IPS-18a (cell line): ENCODE data around the gene IDH2.

ENCODE experiments used
- H3K27ac ChIP-seq: one replicate; pipeline ENCODE4 v1.5.1; 2013; ENCODE audit warnings: low read length
- H3K27me3 ChIP-seq: one replicate; pipeline ENCODE4 v1.6.1; 2013; ENCODE audit warnings: mild to moderate bottlenecking, low read length; ENCODE audit not compliant: control insufficient read depth, insufficient read depth
- H3K36me3 ChIP-seq: one replicate; pipeline ENCODE4 v1.6.1; 2013; ENCODE audit warnings: low read depth, low read length; ENCODE audit not compliant: control insufficient read depth
- H3K4me1 ChIP-seq: one replicate; pipeline ENCODE4 v1.6.1; 2013; ENCODE audit warnings: low read depth, low read length; ENCODE audit not compliant: control insufficient read depth
- H3K4me3 ChIP-seq: one replicate; pipeline ENCODE4 v1.5.1; 2013; ENCODE audit warnings: low read length
- H3K9ac ChIP-seq: one replicate; pipeline ENCODE4 v1.6.1; 2013; ENCODE audit warnings: mild to moderate bottlenecking, low read length, moderate library complexity
- H3K9me3 ChIP-seq: one replicate; pipeline ENCODE4 v1.6.1; 2013; ENCODE audit warnings: low read depth, low read length; ENCODE audit not compliant: control insufficient read depth

Gene IDH2

GRCh38 chr15:90058775-90059174 lies 43.5 kb downstream of the IDH2 start:
- H3K4me1 ChIP-seq, result peaks cover 20% of the 10 kb centered on the region

GRCh38 chr15:90058308-90058707 lies 44.0 kb downstream of the IDH2 start:
- Histone ChIP-seq H3K27ac (no peak overlapping the region), H3K36me3 (no peaks in the 10 kb centered on the region), H3K4me3 (no peak overlapping the region), H3K9ac (no peak overlapping the region), H3K4me1 (peaks cover 16% of the 10 kb centered on the region), H3K9me3 (no peaks in the 10 kb centered on the region), H3K27me3 (no peaks in the 10 kb centered on the region)

More at GRCh38 chr15:90058775-90059174, 43.5 kb downstream of the IDH2 start:
- no peaks in the 10 kb centered on the region for H3K27me3 ChIP-seq
- no peak overlapping the region for H3K27ac ChIP-seq
- H3K9me3 ChIP-seq, result no peaks in the 10 kb centered on the region
- no peak overlapping the region for H3K4me3 ChIP-seq
- no peak overlapping the region for H3K9ac ChIP-seq
- H3K36me3 ChIP-seq, result no peaks in the 10 kb centered on the region

GRCh38 chr15:90056529-90056928 lies 45.7 kb downstream of the IDH2 start:
- no peaks in the 10 kb centered on the region for H3K36me3 ChIP-seq
- H3K27me3 ChIP-seq, result no peaks in the 10 kb centered on the region
- no peak overlapping the region for H3K9ac ChIP-seq
- no peak overlapping the region for H3K27ac ChIP-seq
- no peaks in the 10 kb centered on the region for H3K9me3 ChIP-seq
- peaks cover 5% of the 10 kb centered on the region for H3K4me1 ChIP-seq
- H3K4me3 ChIP-seq, result no peak overlapping the region

GRCh38 chr15:90055182-90055581 lies 47.1 kb downstream of the IDH2 start:
- Histone ChIP-seq H3K4me3 (no peak overlapping the region), H3K36me3 (no peaks in the 10 kb centered on the region), H3K27me3 (no peaks in the 10 kb centered on the region), H3K4me1 (peaks cover 5% of the 10 kb centered on the region), H3K9ac (no peak overlapping the region), H3K9me3 (no peaks in the 10 kb centered on the region), H3K27ac (no peak overlapping the region)

GRCh38 chr15:90054618-90055097 lies 47.6 kb downstream of the IDH2 start:
- peaks cover 5% of the 10 kb centered on the region for H3K4me1 ChIP-seq
- H3K36me3 ChIP-seq, result no peaks in the 10 kb centered on the region
- H3K27me3 ChIP-seq, result no peaks in the 10 kb centered on the region
- no peaks in the 10 kb centered on the region for H3K9me3 ChIP-seq
- no peak overlapping the region for H3K9ac ChIP-seq
- H3K4me3 ChIP-seq, result no peak overlapping the region
- H3K27ac ChIP-seq, result no peak overlapping the region

GRCh38 chr15:90053685-90054466 lies 48.4 kb downstream of the IDH2 start:
- Histone ChIP-seq H3K4me3 (no peak overlapping the region), H3K27ac (no peak overlapping the region), H3K9me3 (no peaks in the 10 kb centered on the region), H3K4me1 (peaks cover 5% of the 10 kb centered on the region), H3K27me3 (no peaks in the 10 kb centered on the region), H3K9ac (no peak overlapping the region), H3K36me3 (no peaks in the 10 kb centered on the region)

- H3K4me1 ChIP-seq, result peaks cover 5% of the 10 kb centered on the region
- no peak overlapping the region for H3K4me3 ChIP-seq
- H3K27me3 ChIP-seq, result no peaks in the 10 kb centered on the region
- H3K9me3 ChIP-seq, result no peaks in the 10 kb centered on the region
- no peak overlapping the region for H3K27ac ChIP-seq
- H3K9ac ChIP-seq, result no peak overlapping the region
- no peaks in the 10 kb centered on the region for H3K36me3 ChIP-seq
Observed at GRCh38 chr15:90051874-90052273, 50.4 kb downstream of the IDH2 start.

- Histone ChIP-seq H3K4me3 (no peak overlapping the region), H3K9me3 (no peaks in the 10 kb centered on the region), H3K27me3 (no peaks in the 10 kb centered on the region), H3K27ac (no peak overlapping the region), H3K36me3 (no peaks in the 10 kb centered on the region), H3K9ac (no peak overlapping the region), H3K4me1 (peaks cover 5% of the 10 kb centered on the region)
Observed at GRCh38 chr15:90049666-90050604, 52.3 kb downstream of the IDH2 start.

- Histone ChIP-seq H3K36me3 (no peaks in the 10 kb centered on the region), H3K4me1 (peaks cover 1% of the 10 kb centered on the region), H3K27me3 (no peaks in the 10 kb centered on the region), H3K27ac (no peak overlapping the region), H3K9me3 (no peaks in the 10 kb centered on the region), H3K4me3 (no peak overlapping the region), H3K9ac (no peak overlapping the region)
Observed at GRCh38 chr15:90049030-90049429, 53.2 kb downstream of the IDH2 start.

GRCh38 chr15:90047956-90048575 lies 54.2 kb downstream of the IDH2 start:
- Histone ChIP-seq H3K27me3 (no peaks in the 10 kb centered on the region), H3K4me1 (peaks cover 7% of the 10 kb centered on the region), H3K36me3 (no peaks in the 10 kb centered on the region), H3K9me3 (no peaks in the 10 kb centered on the region), H3K4me3 (no peak overlapping the region), H3K9ac (no peak overlapping the region), H3K27ac (no peak overlapping the region)

- Histone ChIP-seq H3K27me3 (no peaks in the 10 kb centered on the region), H3K9ac (no peak overlapping the region), H3K9me3 (no peaks in the 10 kb centered on the region), H3K27ac (no peak overlapping the region), H3K4me3 (no peak overlapping the region), H3K36me3 (no peaks in the 10 kb centered on the region), H3K4me1 (peaks cover 12% of the 10 kb centered on the region)
Observed at GRCh38 chr15:90046911-90047392, 55.3 kb downstream of the IDH2 start.
